Endometrial microvascular endothelial cells (primary cell): ENCODE results near the gene DOCK7. TPM values are rescaled to one million over a fixed set of nuclear protein-coding genes. Genes with fewer than 3 reads are reported as not detected.

Experiments used
- in situ Hi-C: cut with HindIII; loops from 2 replicates; pipeline ENCODE4 v1.10.0; 2017; ENCODE audit warnings: low sequenced_read_pairs, low pct_unique_long_range_greater_than_20kb; ENCODE audit errors: inconsistent ontology term
- total RNA-seq: library from RNA; depleted of rRNA; stranded (reverse); fragments of >200 nt; gene quantifications from one replicate; pipeline ENCODE4 v1.2.3, GENCODE V29; 2015; ENCODE audit errors: inconsistent ontology term

Gene DOCK7
- total RNA-seq, 1 donor from 2014 or later, result 23.9 TPM

DNA sequence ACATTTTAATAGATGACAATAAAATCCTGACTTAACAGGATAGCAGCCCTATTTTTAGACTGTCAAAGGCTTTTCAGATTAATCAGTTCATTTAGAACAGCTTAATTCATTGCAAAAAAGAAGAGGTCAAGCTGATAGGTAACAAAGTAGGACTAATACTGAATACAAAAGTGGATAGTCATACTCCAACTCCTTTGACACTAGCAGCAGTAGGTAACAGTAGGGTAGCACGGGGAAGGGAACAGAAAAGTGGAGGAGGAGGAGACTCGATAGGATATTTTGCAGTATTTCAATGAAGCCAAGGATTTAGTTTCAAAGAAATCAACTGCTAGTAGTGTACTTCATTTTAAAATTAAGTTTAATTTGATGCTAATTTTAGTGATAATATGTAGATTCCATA is 200.2 kb downstream of the DOCK7 start:
- in situ Hi-C loops, result no loop called here

DNA sequence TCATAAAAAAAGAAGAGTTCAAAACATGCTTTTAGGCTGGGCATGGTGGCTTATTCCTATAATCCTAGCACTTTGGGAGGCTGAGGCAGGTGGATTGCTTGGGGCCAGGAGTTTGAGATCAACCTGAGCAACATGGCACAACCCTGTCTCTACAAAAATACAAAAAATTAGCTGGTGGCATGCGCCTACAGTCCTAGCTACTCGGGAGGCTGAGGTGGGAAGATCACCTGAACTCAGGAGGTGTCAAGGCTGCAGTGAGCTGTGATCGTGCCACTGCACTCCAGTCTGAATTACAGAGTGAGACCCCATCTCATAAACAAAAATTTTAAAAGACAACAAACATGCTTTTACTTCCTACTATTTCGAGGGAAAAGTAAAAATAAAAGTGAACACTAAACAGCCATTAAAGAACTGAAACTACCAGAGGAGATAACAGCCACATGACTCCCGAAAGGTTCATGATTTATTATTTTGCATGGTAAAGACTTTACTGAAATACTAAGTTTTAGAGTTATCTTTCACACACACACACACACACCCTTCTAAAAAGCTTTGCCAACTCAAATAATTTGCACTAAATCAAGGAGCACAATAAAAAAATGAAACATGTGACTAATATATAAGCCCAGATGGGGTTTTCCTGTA is 203.2 kb downstream of the DOCK7 start:
- in situ Hi-C loops, result no loop called here

DNA sequence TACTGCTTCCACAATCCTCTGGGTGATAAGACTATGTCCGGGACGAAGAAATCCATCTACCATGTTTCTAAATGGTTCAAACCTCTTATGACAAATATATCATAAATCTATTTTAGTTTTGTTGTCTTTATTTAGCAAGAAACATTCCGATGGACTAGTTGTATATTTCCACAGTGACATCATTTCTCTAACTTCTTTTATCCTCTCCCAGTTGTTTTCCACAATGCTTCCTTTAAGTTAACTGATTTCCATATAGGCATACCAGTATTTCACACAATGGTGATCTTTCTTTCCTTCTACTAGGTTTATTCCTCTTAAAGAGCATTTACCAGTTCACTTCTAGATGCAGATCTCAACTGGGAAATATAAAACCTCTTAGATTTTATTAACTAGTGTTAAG is 206.5 kb downstream of the DOCK7 start:
- in situ Hi-C loops, result no loop called here

DNA sequence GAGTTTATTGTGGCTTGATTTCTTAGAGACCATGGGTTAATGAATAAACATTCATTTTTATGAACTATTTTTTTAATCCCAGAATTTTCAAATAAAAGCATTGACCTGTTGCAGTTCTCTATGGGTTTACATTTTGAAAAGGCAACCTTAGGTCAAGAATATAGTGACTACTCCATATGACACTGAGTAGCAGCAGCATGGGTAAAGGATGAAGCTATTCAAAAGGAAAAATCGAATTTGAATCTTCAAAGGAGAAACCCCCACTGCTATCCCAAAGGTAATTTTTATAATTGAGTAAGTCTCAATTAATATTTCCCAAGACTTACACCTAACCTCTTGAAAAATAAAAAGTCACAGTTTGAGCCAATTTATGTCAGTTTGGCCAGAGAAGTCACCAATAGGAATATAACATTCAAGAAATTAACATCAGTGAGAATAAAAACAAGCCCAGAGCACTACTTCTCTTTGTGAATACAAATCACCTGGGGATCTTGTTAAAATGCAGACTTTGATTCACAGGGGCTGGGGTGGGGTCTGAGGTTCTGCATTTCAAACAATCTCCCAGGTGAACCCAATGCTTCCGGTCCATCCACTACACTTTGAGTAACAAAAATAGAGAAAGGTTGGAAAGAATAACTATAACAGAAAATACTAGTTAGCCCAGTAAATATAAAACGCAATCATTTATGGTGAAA is 211.5 kb downstream of the DOCK7 start:
- in situ Hi-C loops, result no loop called here

DNA sequence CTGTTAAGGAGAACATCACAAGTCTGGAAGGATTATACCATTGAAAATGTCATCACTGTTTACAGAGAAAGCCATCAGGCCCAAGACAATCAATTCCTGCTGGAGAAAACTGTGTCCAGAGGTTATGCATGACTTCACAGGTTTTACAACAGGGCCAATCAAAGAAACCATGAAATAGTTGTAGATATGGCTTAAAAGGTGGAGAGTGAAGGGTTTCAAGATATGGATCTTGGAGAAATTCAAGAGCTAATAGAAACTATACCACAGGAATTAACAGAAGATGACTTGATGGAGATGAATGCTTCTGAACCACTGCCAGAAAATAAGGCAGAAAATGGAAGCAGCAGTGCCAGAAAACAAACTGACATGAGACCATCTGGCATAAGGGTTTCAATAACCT is 221.1 kb downstream of the DOCK7 start:
- in situ Hi-C loops, result no loop called here

DNA sequence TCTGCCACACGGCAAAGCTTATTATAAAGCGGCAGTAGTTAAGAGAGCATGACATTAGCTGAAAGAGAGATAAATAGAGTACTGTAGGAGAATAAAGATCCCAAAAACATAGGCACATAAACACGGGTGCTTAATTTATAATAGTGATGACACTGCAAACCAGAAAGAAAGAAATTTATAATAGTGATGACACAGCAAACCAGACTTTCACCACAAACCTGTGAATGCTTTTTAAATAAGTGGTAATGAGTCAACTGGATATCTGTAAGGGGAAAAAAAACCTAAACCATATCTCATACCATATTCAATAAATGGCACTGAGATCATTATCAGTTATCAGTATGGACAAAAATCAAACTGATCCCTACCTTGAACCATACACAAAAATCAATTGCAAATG is 225.8 kb downstream of the DOCK7 start:
- in situ Hi-C loops, result no loop called here

DNA sequence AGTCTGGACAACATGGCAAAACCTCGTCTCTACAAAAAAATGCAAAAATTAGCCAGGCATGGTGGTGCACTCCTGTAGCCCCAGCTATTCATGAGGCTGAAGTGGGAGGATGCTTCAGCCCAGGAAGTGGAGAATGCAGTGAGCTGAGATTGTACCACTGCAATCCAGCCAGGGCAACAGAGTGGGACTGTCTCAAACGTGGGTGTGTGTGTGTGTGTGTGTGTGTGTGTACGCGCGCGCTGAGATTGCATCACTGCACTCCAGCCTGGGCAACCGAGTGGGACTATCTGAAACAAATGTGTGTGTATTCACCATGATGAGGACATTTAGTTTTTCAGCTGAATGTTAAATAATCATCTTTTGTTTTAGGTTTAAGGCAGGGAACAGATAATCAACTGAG is 230.2 kb downstream of the DOCK7 start:
- in situ Hi-C loops, result no loop called here

DNA sequence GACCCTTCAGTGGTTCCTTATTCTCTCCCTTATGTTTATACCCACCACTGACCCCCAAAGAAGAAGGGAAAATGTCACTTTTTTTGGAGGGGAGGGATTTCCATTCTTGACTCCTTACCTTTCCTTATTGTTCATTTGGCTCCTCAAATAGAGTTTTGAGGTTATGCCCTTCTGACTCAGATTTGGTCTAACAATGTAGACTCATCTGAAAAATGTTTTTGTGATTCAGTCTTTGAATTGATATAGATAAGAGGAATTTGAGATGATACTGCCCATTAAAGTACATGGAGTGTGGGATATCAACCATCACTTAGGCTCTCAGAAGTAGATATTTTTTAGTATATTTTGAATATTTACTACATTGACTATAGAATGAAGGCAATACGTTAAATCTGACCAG is 235.2 kb downstream of the DOCK7 start:
- in situ Hi-C loops, result no loop called here

DNA sequence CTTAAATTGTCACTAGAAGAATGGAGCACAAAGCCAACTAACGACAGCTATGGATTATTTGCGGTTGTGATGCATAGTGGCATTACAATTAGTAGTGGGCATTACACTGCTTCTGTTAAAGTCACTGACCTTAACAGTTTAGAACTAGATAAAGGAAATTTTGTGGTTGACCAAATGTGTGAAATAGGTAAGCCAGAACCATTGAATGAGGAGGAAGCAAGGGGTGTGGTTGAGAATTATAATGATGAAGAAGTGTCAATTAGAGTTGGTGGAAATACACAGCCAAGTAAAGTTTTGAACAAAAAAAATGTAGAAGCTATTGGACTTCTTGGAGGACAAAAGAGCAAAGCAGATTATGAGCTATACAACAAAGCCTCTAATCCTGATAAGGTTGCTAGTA is 237.9 kb downstream of the DOCK7 start:
- in situ Hi-C loops, result no loop called here

DNA sequence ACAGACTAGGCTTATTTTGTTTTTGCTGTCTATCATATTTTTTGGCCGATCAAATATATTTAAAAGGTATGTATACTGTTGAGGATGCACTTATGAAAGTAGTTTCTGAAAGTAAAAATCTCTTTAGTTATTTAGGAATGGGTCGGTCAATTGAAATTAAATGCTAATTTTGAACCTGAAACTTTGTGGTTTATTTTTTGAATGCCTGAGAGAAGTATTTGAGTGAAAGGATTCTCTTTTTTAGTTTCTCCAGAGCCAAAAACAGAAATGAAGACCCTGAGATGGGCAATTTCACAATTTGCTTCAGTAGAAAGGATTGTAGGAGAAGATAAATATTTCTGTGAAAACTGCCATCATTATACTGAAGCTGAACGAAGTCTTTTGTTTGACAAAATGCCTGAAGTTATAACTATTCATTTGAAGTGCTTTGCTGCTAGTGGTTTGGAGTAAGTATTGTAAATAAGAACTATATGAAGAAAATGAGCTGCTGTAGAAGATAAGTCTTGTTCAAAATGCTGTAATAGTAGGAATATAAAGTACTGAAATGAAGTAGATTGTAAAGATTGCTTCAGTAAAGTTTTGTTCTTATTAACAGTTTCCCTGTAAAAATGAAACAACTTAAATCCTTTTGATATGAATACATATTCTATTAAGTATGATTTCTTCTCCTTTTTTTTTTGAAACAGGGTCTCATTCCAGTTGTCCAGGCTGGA is 239.8 kb downstream of the DOCK7 start:
- in situ Hi-C loops, result no loop called here

DNA sequence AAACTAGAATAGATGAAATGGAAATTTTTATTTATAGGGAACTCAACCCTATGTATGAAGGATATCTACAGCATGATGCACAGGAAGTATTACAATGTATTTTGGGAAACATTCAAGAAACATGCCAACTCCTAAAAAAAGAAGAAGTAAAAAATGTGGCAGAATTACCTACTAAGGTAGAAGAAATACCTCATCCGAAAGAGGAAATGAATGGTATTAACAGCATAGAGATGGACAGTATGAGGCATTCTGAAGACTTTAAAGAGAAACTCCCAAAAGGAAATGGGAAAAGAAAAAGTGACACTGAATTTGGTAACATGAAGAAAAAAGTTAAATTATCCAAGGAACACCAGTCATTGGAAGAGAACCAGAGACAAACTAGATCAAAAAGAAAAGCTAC is 243.5 kb downstream of the DOCK7 start:
- in situ Hi-C loops, result no loop called here

DNA sequence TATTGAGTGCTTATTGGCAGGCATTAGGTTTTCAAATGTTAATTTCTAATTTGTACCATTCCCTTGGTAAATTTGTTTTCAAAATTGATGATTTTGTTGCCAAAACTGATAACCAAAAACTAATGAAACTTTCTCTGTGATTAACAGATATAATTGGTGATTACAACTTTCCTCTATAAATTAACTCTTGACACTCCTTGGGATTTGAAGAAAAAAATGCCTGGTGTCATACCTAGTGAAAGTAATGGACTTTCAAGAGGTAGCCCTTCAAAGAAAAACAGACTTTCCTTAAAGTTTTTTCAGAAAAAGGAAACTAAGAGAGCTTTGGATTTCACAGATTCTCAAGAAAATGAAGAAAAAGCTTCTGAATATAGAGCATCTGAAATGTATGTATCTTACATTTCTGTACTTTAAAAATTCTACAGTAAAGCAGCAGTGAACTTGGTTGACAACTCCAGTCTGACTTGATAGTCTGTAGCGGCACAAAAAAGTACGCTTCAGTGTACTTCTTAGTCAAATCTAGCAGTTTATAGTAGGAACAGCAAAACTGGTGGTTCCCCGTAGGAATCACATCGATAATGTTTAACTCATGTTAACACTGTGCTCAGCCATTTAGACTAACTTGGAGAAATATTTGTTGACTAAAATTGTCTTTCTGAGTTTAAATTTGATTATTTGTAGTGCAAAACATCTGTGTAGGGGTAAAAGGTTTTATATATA is 248.4 kb downstream of the DOCK7 start:
- in situ Hi-C loops, result loop anchor here (10.0 kb wide), 1 partner anchor 285 kb away; no protein-coding TSS in a partner anchor

DNA sequence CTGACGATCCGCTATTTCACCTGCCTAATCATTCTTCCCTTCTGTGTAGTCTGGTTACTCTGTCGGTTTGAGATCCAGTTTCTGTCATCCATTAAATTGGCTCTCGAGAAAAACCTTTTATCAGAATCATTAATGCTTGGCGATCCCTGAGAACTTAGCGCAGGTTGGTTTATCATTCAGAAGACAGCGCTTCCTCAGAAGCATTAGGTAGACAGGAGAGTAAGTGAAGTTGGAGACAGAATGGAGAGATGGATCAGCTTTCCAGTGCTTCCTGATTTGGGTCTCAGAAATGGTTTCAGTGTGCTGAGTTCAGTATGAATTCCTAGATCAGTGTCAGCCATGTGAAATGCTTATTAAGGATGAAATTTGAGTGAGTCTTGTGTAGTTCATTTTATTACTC is 250.0 kb downstream of the DOCK7 start:
- in situ Hi-C loops, result loop anchor here (10.0 kb wide), 1 partner anchor 287 kb away; no protein-coding TSS in a partner anchor

DNA sequence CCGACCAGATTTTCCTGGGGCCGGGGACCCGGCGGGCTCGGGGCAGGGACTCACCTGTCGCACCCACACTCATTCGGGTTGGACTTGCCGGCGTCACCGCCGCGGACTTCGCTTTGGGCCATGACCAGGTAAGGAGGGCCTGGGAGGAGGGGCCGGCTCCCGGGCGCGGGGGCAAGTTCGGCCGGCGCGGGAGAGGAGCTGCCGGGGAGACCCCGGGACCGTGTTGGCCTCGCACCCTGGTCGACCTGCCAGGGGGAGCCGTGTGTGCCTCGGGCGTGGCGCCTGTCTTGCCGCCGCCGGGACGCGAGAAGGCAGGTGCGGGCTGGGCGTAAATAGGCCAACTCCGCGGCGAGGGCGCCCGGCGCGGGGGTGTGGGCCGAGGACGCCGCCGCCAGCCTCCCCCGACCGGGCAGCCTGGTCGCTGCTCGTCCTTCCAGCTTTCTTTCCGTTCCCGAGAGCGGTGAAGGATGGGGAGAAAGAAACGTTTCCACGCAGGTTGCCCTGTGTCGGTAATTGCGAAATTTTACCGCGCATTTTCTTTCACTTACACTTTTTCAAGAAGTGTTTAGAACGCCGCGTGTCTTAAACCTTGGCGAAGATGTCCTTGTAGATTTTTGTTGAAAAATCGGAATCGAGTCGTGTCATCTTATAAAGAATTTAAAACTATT is 250.8 kb downstream of the DOCK7 start:
- in situ Hi-C loops, result loop anchor here (10.0 kb wide), 1 partner anchor 287 kb away; no protein-coding TSS in a partner anchor

DNA sequence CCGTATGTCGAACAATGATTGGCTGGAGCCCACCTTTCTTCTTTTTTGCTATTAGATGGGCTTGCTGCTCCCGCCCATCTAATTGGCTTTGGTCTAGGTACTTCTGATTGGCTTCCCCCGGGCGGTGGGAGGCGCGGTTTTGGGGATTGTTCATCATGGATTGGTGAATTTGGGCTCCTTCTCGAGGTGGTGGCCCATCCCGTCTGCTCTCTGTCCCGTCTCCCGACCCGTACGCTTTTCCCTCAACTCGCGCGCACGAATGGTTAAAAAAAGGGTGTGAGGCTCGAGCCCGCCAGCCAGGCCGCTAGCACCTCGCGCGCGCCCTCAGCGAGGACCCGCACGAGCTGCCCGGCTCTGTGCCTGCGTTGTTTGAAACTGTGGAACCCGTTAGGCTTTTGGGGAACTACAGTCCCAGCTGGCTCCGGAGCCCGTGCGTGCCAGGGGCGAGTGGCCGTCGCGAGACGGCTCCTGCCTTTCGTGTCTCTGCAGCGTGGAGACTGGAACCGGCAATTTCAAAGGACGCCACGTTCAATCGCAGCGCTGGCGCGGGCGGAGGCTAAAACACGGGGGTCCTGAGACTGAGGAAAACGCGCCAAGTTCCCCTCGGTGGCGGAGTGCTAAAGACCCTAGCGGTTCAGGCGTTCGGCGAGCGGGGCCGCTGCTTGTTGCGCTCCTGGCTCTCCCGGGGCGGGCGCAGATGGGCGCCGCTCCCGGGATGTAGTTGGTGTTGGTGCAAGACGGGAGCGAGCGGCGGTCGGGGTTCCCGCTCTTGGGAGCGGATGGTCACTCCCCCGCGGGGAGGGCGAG is 251.5 kb downstream of the DOCK7 start, which contains the start of gene USP1:
TSS of gene USP1 (plus strand) at position 584 of the 807 bp plus-strand sequence. CDS start 2,819 bp downstream, outside the sequence.
- in situ Hi-C loops, result loop anchor here (10.0 kb wide), 1 partner anchor 288 kb away; no protein-coding TSS in a partner anchor

DNA sequence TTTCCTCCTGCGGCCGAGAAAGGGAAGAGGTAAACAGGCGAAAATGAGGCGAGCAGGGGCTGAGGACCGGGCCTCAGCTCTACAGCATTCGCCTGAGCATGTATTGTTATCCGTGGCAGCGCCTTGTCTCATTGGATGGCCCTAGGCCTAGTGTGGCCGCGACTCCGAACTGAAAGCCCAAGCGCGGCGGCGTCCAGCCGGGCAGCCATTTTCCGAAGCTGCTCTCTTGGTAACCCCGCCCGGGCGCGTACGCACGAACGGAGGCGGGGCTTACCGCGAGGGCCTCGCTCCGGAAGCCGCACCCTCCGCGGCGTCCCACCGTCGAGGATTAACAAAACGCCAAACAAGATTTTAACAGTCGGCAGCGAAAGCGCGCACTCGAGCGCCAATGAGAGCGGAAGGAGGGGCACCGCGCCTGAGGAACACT is 252.1 kb downstream of the DOCK7 start:
- in situ Hi-C loops, result loop anchor here (10.0 kb wide), 1 partner anchor 289 kb away; no protein-coding TSS in a partner anchor

DNA sequence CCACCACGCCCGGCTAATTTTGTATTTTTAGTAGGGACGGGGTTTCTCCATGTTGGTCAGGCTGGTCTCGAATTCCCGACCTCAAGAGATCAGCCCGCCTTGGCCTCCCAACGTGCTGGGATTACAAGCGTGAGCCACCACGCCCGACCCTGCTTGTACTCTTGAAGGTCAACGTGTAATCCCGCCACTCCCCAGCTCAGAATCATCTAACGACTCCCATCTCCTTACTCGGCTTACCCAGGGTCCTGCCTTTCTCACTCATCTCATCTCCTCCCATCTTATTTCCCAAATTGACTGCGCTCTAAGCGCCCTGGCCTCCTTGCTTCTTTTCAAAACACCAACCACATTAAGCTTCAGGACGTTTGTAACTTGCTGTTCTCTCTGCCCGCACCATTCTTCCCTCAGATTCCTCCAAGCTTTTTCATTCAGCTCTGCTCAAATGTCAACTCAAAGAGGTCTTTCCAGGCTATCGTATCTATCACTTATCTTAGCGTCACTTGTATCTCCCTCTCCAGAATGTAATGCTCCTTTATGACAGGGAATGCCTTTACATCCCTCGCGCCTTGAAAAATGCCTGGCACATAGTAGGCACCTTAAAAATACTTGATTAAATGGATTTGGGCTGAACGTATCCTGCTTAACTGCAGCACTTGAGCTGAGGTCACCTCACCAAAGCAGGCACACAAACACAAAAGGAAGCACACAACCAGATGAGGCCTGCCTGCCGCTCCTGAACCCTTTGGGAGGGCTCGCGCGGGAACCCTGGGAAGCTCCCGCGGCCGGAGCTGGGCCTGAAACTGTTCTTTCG is 252.8 kb downstream of the DOCK7 start:
- in situ Hi-C loops, result loop anchor here (10.0 kb wide), 1 partner anchor 289 kb away; no protein-coding TSS in a partner anchor
